Measurements from ENCODE around the gene GPRIN2. TPM values are rescaled to one million over a fixed set of nuclear protein-coding genes. Genes with fewer than 3 reads are reported as not detected.
"Not testable (repeated sequence)": the region's sequence is repeated elsewhere in the genome, so short reads cannot be mapped to it uniquely, and the experiment has no call there.

The GPRIN2 gene
- total RNA-seq, 4 donors from 2014 or later: 31.3 to 97.3 (median 53.1) TPM

DNA sequence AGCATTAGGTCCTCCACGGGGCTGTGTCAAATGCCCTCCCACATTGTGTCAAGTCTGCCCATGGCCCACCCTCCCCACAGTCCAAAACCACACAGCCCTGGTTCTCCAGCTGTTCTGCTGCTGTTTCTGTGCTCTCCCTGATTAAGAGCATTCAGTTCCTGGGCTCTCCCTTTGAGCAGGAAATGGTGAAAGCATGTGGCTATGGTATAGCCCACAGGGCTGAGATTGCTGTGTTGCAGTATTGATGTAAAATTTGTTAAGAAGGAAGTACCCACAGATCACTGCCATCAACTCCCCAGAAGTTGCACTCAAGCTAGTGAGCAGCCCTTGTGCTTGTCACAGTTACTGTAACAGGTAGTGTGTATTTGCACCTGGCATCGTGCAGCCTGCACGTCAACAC, 31.8 kb upstream of the GPRIN2 start:
- H3K27me3 ChIP-seq; H3K9me3 ChIP-seq; H3K4me3 ChIP-seq; in situ Hi-C loops (cut with MboI; ENCODE audit: low pct_ligation_motif_present in 1 of 4, low pct_unique_long_range_greater_than_20kb in 1 of 4, low sequenced_read_pairs in 3 of 4); intact Hi-C loops (cut with DNase I; ENCODE audit: low total_unique reads); H3K27ac ChIP-seq; DNase-seq; H3K4me1 ChIP-seq; H3K36me3 ChIP-seq: not testable (repeated sequence)
- WGBS, 2 donors (ENCODE audit: low coverage in 1 of 2): no CpG with 5 or more reads among the region's 3 CpGs

DNA sequence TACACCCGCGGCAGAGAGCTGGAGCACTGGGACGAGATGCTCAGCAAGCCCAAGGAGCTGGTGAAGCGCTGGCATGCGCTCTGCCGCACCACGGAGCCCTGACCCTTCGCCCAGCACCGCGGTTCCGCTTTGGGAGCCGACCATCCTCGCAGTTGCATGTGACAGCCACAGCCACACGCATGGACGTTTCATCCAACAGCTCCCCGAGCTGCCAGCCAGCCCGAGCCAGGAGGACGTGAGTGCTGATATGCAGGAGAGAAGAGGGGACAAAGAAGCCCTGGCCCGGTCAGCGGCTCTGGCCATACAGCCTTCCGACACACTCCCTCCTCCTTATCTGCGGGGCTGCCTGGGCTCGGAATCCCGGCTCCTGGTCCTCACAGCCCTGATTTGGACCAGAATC, 31.1 kb upstream of the GPRIN2 start:
- DNase-seq; H3K27me3 ChIP-seq; H3K4me3 ChIP-seq; intact Hi-C loops (cut with DNase I; ENCODE audit: low total_unique reads); H3K27ac ChIP-seq; in situ Hi-C loops (cut with MboI; ENCODE audit: low pct_ligation_motif_present in 1 of 4, low pct_unique_long_range_greater_than_20kb in 1 of 4, low sequenced_read_pairs in 3 of 4); H3K9me3 ChIP-seq; H3K4me1 ChIP-seq; H3K36me3 ChIP-seq: not testable (repeated sequence)
- WGBS, 2 donors (ENCODE audit: low coverage in 1 of 2): no CpG with 5 or more reads among the region's 24 CpGs

DNA sequence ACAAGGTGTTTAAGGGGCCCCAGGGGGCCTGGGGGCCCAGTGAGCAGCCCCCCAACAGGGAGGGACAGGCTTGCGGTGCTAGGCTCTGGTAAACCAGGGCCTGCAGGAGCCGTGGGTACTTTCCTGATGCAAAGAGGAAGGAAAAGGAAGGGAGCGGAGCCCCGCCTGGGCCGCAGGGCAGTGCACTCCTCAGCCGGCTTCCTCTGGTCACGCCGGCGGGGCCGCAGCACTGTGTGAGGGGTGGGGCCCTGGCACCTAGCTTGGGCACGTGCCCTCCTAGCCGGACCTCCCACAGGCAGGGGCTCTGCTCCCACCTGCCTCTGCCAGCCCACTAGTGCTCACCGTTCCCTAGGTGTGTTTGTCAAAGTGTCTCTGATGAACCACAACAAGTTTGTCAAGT, 28.8 kb upstream of the GPRIN2 start:
- DNase-seq; H3K4me3 ChIP-seq; H3K27me3 ChIP-seq; in situ Hi-C loops (cut with MboI; ENCODE audit: low pct_ligation_motif_present in 1 of 4, low pct_unique_long_range_greater_than_20kb in 1 of 4, low sequenced_read_pairs in 3 of 4); H3K9me3 ChIP-seq; H3K4me1 ChIP-seq; H3K36me3 ChIP-seq; H3K27ac ChIP-seq; intact Hi-C loops (cut with DNase I; ENCODE audit: low total_unique reads): not testable (repeated sequence)
- no CpG with 5 or more reads among the region's 13 CpGs for WGBS, 2 donors (ENCODE audit: low coverage in 1 of 2)

DNA sequence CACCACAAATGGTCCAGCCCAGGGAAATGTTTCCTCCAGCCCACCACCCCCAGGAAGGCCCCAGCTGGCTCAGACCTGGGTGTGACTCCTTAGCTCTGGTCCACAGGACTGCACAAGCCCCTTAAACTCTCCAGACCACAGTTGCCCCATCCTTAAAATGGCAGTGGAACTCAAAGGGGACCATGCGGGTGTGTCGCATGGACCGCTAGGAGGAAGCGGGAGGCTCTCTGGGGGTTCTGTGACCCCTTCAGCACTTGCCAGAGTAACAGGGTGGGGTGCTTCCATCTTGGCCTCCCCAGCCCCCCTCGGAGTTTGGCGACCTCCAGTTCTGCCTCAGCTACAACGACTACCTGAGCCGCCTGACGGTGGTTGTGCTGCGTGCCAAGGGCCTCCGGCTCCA, 27.7 kb upstream of the GPRIN2 start:
- H3K36me3 ChIP-seq; H3K4me3 ChIP-seq; DNase-seq; H3K27ac ChIP-seq; in situ Hi-C loops (cut with MboI; ENCODE audit: low pct_ligation_motif_present in 1 of 4, low pct_unique_long_range_greater_than_20kb in 1 of 4, low sequenced_read_pairs in 3 of 4); H3K9me3 ChIP-seq; H3K27me3 ChIP-seq; H3K4me1 ChIP-seq; intact Hi-C loops (cut with DNase I; ENCODE audit: low total_unique reads): not testable (repeated sequence)
- WGBS, 2 donors (ENCODE audit: low coverage in 1 of 2): 93% methylated on average over 6 of the region's 11 CpGs; no CpG with 5 or more reads in 1 of the 2 donors

DNA sequence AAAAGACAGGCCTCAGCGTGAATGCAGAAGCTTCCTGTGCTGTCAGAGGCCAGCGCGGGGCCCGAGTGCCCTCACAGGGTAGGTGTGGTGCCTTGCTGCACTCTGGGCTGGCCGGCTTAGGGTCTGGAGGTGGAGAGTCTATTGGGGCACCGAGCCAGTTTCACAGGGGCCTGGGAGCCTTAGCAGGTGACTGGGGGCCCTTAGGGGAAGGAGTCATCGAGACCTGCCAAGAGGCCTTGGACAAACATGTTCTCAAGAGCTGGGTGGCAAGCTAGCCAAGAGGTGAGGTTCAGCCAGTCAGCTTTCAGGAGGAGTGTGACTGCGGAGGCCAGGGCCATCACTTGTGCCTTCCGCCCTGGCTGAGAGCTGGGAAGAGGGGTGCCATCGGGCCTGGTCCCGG, 26.1 kb upstream of the GPRIN2 start:
- H3K27me3 ChIP-seq; H3K4me3 ChIP-seq; H3K4me1 ChIP-seq; DNase-seq; H3K36me3 ChIP-seq; H3K9me3 ChIP-seq; intact Hi-C loops (cut with DNase I; ENCODE audit: low total_unique reads); H3K27ac ChIP-seq; in situ Hi-C loops (cut with MboI; ENCODE audit: low pct_ligation_motif_present in 1 of 4, low pct_unique_long_range_greater_than_20kb in 1 of 4, low sequenced_read_pairs in 3 of 4): not testable (repeated sequence)
- no CpG with 5 or more reads among the region's 11 CpGs for WGBS, 2 donors (ENCODE audit: low coverage in 1 of 2)

DNA sequence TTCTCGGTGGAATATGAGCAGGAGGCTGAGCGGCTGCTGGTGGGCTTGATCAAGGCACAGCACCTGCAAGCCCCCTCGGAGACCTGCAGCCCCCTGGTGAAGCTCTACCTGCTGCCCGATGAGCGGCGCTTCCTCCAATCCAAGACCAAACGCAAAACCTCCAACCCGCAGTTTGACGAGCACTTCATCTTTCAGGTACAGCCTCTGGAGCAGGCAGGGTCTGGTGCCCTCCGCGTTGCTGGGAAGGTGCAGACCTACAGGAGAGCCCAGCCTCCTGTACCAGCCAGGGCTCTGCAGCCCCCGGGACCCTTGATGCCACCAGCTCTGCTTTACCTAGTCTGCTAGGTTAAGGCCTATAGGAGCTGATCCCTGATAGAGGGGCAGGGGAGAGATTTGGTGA, 25.5 kb upstream of the GPRIN2 start:
- in situ Hi-C loops (cut with MboI; ENCODE audit: low pct_ligation_motif_present in 1 of 4, low pct_unique_long_range_greater_than_20kb in 1 of 4, low sequenced_read_pairs in 3 of 4); H3K4me1 ChIP-seq; H3K9me3 ChIP-seq; H3K36me3 ChIP-seq; H3K27ac ChIP-seq; H3K4me3 ChIP-seq; DNase-seq; intact Hi-C loops (cut with DNase I; ENCODE audit: low total_unique reads); H3K27me3 ChIP-seq: not testable (repeated sequence)
- WGBS, 2 donors (ENCODE audit: low coverage in 1 of 2): no CpG with 5 or more reads among the region's 12 CpGs

DNA sequence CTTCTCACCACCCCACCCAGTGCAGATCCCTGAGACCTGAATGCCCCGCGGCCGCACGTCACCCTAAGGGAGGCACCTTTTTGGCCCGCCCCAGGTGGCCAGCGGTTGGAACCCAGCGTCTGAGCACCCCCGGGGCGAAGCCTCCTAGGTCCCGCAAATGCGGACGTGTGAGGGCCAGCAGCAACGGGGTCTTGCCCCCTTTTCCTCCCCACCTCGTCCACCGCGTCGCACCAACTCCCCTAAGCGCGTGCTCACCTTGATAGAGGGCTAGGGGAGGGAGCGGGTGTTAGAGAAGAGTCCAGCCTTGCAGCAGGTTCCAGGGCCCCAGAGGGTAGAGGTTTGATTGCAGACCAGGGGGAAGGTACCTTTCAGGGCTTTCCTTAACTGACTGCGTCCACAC, 22.9 kb upstream of the GPRIN2 start:
- H3K9me3 ChIP-seq; H3K4me3 ChIP-seq; in situ Hi-C loops (cut with MboI; ENCODE audit: low pct_ligation_motif_present in 1 of 4, low pct_unique_long_range_greater_than_20kb in 1 of 4, low sequenced_read_pairs in 3 of 4); DNase-seq; H3K27me3 ChIP-seq; H3K4me1 ChIP-seq; H3K36me3 ChIP-seq; H3K27ac ChIP-seq; intact Hi-C loops (cut with DNase I; ENCODE audit: low total_unique reads): not testable (repeated sequence)
- no CpG with 5 or more reads among the region's 21 CpGs for WGBS, 2 donors (ENCODE audit: low coverage in 1 of 2)

DNA sequence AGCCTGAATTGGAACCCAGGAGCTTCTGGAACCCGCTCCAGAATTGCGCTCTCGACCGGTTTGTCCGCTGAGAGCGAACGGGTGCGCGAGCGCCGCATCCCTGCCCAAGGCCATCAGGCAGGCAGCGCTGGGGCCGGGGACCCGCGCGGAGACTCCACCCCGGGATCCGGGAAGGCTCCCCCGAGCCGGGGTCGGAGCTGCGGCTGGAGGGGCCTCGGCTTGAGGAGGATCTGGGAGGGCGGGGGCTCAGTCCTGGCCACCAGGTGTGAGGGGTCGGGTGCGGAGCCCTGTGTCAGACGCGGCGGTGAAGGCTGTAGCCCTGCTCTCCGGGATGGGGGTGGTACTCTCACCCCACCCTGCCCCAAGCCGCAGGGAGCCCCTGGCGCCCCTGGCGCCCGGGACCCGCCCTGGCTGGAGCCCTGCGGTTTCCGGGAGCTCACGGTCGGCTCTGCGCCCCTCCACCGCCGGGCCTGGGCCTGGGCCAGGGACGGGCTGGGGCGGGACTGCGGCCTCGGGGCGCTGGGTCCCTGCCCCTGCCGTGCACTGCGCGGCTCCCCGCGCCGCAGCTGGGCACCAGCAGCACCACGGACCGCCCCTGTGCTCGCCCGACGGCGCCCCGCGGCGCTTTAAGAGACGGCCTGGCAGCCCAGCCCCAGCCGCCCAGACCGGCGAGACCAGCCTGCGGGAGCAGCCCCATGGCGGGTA, 22.2 kb upstream of the GPRIN2 start, which contains the start of gene SYT15:
Gene SYT15 (plus strand): TSS at position 655 of the 705 bp plus-strand sequence. CDS start 41 bp downstream, at position 696.
- H3K27me3 ChIP-seq; in situ Hi-C loops (cut with MboI; ENCODE audit: low pct_ligation_motif_present in 1 of 4, low pct_unique_long_range_greater_than_20kb in 1 of 4, low sequenced_read_pairs in 3 of 4); H3K36me3 ChIP-seq; H3K9me3 ChIP-seq; H3K27ac ChIP-seq; intact Hi-C loops (cut with DNase I; ENCODE audit: low total_unique reads); H3K4me1 ChIP-seq; DNase-seq: not testable (repeated sequence)
- H3K4me3 ChIP-seq: peak within 1 kb of the TSS in 1 of 4 donors; percentile 25
- no CpG with 5 or more reads among the region's 68 CpGs for WGBS, 2 donors (ENCODE audit: low coverage in 1 of 2)

DNA sequence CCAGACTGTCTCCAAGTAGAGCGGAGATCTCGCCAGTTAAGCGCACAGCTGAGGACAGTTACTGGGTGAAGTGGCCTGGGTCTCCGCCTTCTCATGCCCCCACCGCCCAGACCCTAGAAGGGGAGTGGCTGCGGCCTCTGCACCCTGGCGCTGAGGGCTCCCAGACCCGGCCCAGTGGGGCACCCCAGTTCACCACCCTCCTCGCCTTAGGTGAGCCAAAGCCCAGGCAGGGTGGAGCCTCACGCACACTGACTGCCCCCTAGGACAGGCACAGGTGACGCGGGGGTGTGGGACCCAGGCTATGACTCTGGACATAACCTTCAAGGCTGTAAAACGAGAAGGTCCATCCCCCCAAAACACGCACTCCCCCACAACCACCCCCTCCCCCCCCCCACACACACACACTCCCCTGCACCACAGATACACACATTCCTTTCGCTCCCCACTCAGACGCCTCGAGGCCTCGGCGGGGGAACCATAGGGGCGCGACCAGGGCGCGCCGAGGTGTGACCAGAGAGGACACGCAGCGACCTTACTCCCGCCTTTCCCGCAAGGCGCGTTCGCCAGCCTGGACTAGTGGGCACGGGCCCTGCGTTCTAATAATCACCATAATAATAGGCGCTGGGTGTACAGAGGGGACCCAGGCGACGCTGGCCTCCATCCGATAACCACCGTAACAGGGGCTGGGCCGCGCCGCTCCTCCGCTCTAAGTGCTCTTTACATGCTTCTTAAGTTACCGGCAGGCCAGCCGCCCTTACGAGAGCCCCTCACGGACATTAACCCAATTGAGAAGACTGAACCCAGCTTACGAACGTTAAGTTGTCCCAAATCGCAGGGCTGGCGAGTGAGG, 21.4 kb upstream of the GPRIN2 start:
- H3K36me3 ChIP-seq; H3K27ac ChIP-seq; H3K4me1 ChIP-seq; H3K4me3 ChIP-seq; in situ Hi-C loops (cut with MboI; ENCODE audit: low pct_ligation_motif_present in 1 of 4, low pct_unique_long_range_greater_than_20kb in 1 of 4, low sequenced_read_pairs in 3 of 4); H3K27me3 ChIP-seq; DNase-seq; H3K9me3 ChIP-seq; intact Hi-C loops (cut with DNase I; ENCODE audit: low total_unique reads): not testable (repeated sequence)
- 37% methylated on average over 10 of the region's 50 CpGs; no CpG with 5 or more reads in 1 of the 2 donors for WGBS, 2 donors (ENCODE audit: low coverage in 1 of 2)

DNA sequence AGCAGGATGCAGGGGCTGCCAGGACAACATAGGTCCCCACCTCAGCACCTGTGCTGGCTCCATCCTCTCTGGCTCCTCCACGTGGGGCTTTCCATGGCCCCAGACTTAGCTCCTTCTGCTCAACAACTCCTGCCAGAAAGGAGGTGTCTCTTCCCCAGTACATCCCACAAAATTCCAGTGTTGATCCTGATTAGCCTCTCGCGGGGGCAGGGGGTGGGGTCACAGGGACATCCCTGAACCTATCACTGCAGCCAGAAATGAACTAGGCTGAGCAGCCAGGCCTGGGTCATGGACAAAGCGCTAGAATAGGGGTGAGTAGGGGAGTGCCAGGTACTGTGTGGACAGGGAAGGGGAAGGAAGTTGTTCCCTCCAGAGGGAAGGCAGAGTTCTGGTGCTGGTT, 17.4 kb upstream of the GPRIN2 start:
- in situ Hi-C loops (cut with MboI; ENCODE audit: low pct_ligation_motif_present in 1 of 4, low pct_unique_long_range_greater_than_20kb in 1 of 4, low sequenced_read_pairs in 3 of 4): not testable (repeated sequence)

More for the DNA sequence above, 17.4 kb upstream of the GPRIN2 start:
- H3K9me3 ChIP-seq; H3K4me1 ChIP-seq; H3K4me3 ChIP-seq; H3K27me3 ChIP-seq; H3K36me3 ChIP-seq; DNase-seq; H3K27ac ChIP-seq; intact Hi-C loops (cut with DNase I; ENCODE audit: low total_unique reads): not testable (repeated sequence)
- 62% methylated on average over 2 of the region's 4 CpGs; no CpG with 5 or more reads in 1 of the 2 donors for WGBS, 2 donors (ENCODE audit: low coverage in 1 of 2)
